Body of pancreas (tissue), 4 donors: Measurements from ENCODE around the gene REG4.

ENCODE experiments used
- POLR2A ChIP-seq, 3 donors: fragments of 450-650 bp; IDR thresholded peaks; one replicate each; pipeline ENCODE4 v1.6.1; 2016; ENCODE audit warnings: antibody characterized with exemption in 3 of 3, mild to moderate bottlenecking in 2 of 3
- TF ChIP-seq, protein P1 (sequence below), 7 experiments: fragments of 450-650 bp in 4 of 7; fragments of 200-600 bp in 3 of 7; sonication (generic) in 3 of 7; IDR thresholded peaks; one replicate each; pipeline ENCODE4 v1.5.1; 2016 to 2019; ENCODE audit warnings: antibody characterized with exemption in 7 of 7

DNA sequence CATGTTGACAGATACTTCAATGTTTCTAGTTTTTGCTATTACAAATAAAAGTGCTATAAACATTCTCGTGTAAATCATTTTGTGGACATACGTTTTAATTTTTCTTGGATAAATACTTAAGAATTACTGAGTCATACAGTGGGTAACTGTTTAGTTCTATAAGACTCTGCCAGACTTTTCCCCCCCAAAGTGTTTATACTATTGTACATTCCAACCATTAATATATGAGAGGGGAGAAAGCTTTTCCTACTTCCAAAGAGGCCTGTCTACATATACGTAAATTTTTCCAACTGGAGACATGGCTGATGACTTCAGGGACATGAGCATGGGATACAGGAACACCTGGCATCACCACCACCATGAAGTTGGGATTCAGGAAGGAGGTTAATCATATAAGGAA is 17.0 kb upstream of the REG4 start:
- TF ChIP-seq, protein P1, sequence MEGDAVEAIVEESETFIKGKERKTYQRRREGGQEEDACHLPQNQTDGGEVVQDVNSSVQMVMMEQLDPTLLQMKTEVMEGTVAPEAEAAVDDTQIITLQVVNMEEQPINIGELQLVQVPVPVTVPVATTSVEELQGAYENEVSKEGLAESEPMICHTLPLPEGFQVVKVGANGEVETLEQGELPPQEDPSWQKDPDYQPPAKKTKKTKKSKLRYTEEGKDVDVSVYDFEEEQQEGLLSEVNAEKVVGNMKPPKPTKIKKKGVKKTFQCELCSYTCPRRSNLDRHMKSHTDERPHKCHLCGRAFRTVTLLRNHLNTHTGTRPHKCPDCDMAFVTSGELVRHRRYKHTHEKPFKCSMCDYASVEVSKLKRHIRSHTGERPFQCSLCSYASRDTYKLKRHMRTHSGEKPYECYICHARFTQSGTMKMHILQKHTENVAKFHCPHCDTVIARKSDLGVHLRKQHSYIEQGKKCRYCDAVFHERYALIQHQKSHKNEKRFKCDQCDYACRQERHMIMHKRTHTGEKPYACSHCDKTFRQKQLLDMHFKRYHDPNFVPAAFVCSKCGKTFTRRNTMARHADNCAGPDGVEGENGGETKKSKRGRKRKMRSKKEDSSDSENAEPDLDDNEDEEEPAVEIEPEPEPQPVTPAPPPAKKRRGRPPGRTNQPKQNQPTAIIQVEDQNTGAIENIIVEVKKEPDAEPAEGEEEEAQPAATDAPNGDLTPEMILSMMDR (IDR thresholded peaks at IDR 0.05) = no peak
- no peak for TF ChIP-seq POLR2A (IDR thresholded peaks at IDR 0.05)
